Dendritic cell treated with granulocyte-macrophage colony-stimulating factor and Interleukin-4, amounts not matched to agents 40 ng/mL and 50 ng/mL, for 4 days (primary cell): ENCODE data around the gene BABAM2.

ENCODE experiments used
- H3K27ac Mint-ChIP-seq: one replicate; pipeline ENCODE4 v1.8.0; 2022; ENCODE audit warnings: mild to moderate bottlenecking, mixed read lengths
- H3K27me3 Mint-ChIP-seq: one replicate; pipeline ENCODE4 v1.8.0; 2022; ENCODE audit warnings: mild to moderate bottlenecking, mixed read lengths
- H3K36me3 Mint-ChIP-seq: one replicate; pipeline ENCODE4 v1.8.0; 2022; ENCODE audit warnings: low read depth, mixed read lengths
- H3K4me1 Mint-ChIP-seq: one replicate; pipeline ENCODE4 v1.8.0; 2022; ENCODE audit warnings: low read depth, mixed read lengths
- H3K4me3 Mint-ChIP-seq: one replicate; pipeline ENCODE4 v1.8.0; 2022; ENCODE audit warnings: mild to moderate bottlenecking, moderate library complexity, mixed read lengths
- H3K9me3 Mint-ChIP-seq: one replicate; pipeline ENCODE4 v1.8.0; 2022; ENCODE audit warnings: mixed read lengths
- intact Hi-C: fragments of 100-400 bp; cut with micrococcal nuclease; formaldehyde crosslinking; loops from one replicate; pipeline ENCODE4 v1.15.0; 2022

BABAM2 gene

GRCh38 chr2:28119631-28120030 lies 229.1 kb downstream of the BABAM2 start:
- Mint-ChIP-seq H3K9me3 (peaks cover 5% of the 10 kb centered on the region), H3K27ac (no peak overlapping the region), H3K27me3 (no peaks in the 10 kb centered on the region), H3K4me3 (no peak overlapping the region), H3K36me3 (no peaks in the 10 kb centered on the region), H3K4me1 (peaks cover 11% of the 10 kb centered on the region)
- intact Hi-C loops, result no loop called here

- Mint-ChIP-seq H3K4me3 (no peak overlapping the region), H3K27me3 (no peaks in the 10 kb centered on the region), H3K9me3 (no peaks in the 10 kb centered on the region), H3K27ac (no peak overlapping the region), H3K36me3 (peaks cover 28% of the 10 kb centered on the region), H3K4me1 (peaks cover 7% of the 10 kb centered on the region)
- intact Hi-C loops, result no loop called here
Observed at GRCh38 chr2:28128281-28128950, 237.9 kb downstream of the BABAM2 start.

- Mint-ChIP-seq H3K36me3 (peaks cover 28% of the 10 kb centered on the region), H3K4me3 (no peak overlapping the region), H3K4me1 (peaks cover 24% of the 10 kb centered on the region), H3K27ac (no peak overlapping the region), H3K9me3 (no peaks in the 10 kb centered on the region), H3K27me3 (no peaks in the 10 kb centered on the region)
- intact Hi-C loops, result no loop called here
Observed at GRCh38 chr2:28129955-28130695, 239.6 kb downstream of the BABAM2 start.

GRCh38 chr2:28133778-28134177 lies 243.2 kb downstream of the BABAM2 start:
- H3K4me1 Mint-ChIP-seq, result peaks cover 38% of the 10 kb centered on the region
- no peaks in the 10 kb centered on the region for H3K9me3 Mint-ChIP-seq
- H3K27me3 Mint-ChIP-seq, result no peaks in the 10 kb centered on the region
- intact Hi-C loops, result no loop called here
- no peak overlapping the region for H3K27ac Mint-ChIP-seq
- H3K36me3 Mint-ChIP-seq, result peaks cover 26% of the 10 kb centered on the region
- no peak overlapping the region for H3K4me3 Mint-ChIP-seq

- H3K4me1 Mint-ChIP-seq, result peaks cover 38% of the 10 kb centered on the region
- no peak overlapping the region for H3K27ac Mint-ChIP-seq
- no peaks in the 10 kb centered on the region for H3K27me3 Mint-ChIP-seq
- intact Hi-C loops, result no loop called here
- no peaks in the 10 kb centered on the region for H3K9me3 Mint-ChIP-seq
- H3K36me3 Mint-ChIP-seq, result peaks cover 26% of the 10 kb centered on the region
- H3K4me3 Mint-ChIP-seq, result no peak overlapping the region
Observed at GRCh38 chr2:28134262-28134812, 243.8 kb downstream of the BABAM2 start.

GRCh38 chr2:28134857-28135256 lies 244.3 kb downstream of the BABAM2 start:
- H3K9me3 Mint-ChIP-seq, result no peaks in the 10 kb centered on the region
- intact Hi-C loops, result no loop called here
- no peak overlapping the region for H3K27ac Mint-ChIP-seq
- H3K4me3 Mint-ChIP-seq, result no peak overlapping the region
- no peaks in the 10 kb centered on the region for H3K27me3 Mint-ChIP-seq
- H3K36me3 Mint-ChIP-seq, result peaks cover 26% of the 10 kb centered on the region
- H3K4me1 Mint-ChIP-seq, result peaks cover 38% of the 10 kb centered on the region

GRCh38 chr2:28135324-28135723 lies 244.8 kb downstream of the BABAM2 start:
- H3K4me3 Mint-ChIP-seq, result no peak overlapping the region

GRCh38 chr2:28135799-28136198 lies 245.3 kb downstream of the BABAM2 start:
- intact Hi-C loops, result no loop called here
- Mint-ChIP-seq H3K9me3 (no peaks in the 10 kb centered on the region), H3K36me3 (peaks cover 19% of the 10 kb centered on the region), H3K27ac (peak overlapping the region; percentile 68), H3K4me3 (no peak overlapping the region), H3K27me3 (no peaks in the 10 kb centered on the region), H3K4me1 (peaks cover 38% of the 10 kb centered on the region)

More at GRCh38 chr2:28135324-28135723, 244.8 kb downstream of the BABAM2 start:
- intact Hi-C loops, result no loop called here
- H3K27ac Mint-ChIP-seq, result no peak overlapping the region
- H3K9me3 Mint-ChIP-seq, result no peaks in the 10 kb centered on the region
- peaks cover 38% of the 10 kb centered on the region for H3K4me1 Mint-ChIP-seq
- peaks cover 24% of the 10 kb centered on the region for H3K36me3 Mint-ChIP-seq
- H3K27me3 Mint-ChIP-seq, result no peaks in the 10 kb centered on the region

GRCh38 chr2:28136556-28136955 lies 246.0 kb downstream of the BABAM2 start:
- H3K4me3 Mint-ChIP-seq, result no peak overlapping the region
- intact Hi-C loops, result no loop called here
- peaks cover 38% of the 10 kb centered on the region for H3K4me1 Mint-ChIP-seq
- H3K27ac Mint-ChIP-seq, result peak overlapping the region; percentile 68
- H3K9me3 Mint-ChIP-seq, result no peaks in the 10 kb centered on the region
- H3K27me3 Mint-ChIP-seq, result no peaks in the 10 kb centered on the region
- peaks cover 18% of the 10 kb centered on the region for H3K36me3 Mint-ChIP-seq

GRCh38 chr2:28137221-28137620 lies 246.7 kb downstream of the BABAM2 start:
- intact Hi-C loops, result no loop called here
- Mint-ChIP-seq H3K27ac (no peak overlapping the region), H3K27me3 (no peaks in the 10 kb centered on the region), H3K4me3 (no peak overlapping the region), H3K4me1 (peaks cover 40% of the 10 kb centered on the region), H3K36me3 (peaks cover 11% of the 10 kb centered on the region), H3K9me3 (no peaks in the 10 kb centered on the region)

- Mint-ChIP-seq H3K4me1 (peaks cover 12% of the 10 kb centered on the region), H3K36me3 (no peaks in the 10 kb centered on the region), H3K9me3 (no peaks in the 10 kb centered on the region), H3K27me3 (no peaks in the 10 kb centered on the region), H3K4me3 (no peak overlapping the region), H3K27ac (no peak overlapping the region)
- intact Hi-C loops, result no loop called here
Observed at GRCh38 chr2:28142386-28142785, 251.9 kb downstream of the BABAM2 start.

- Mint-ChIP-seq H3K27ac (no peak overlapping the region), H3K9me3 (no peaks in the 10 kb centered on the region), H3K27me3 (no peaks in the 10 kb centered on the region), H3K4me3 (no peak overlapping the region), H3K36me3 (peaks cover 8% of the 10 kb centered on the region), H3K4me1 (peaks cover 7% of the 10 kb centered on the region)
- intact Hi-C loops, result no loop called here
Observed at GRCh38 chr2:28148000-28148399, 257.5 kb downstream of the BABAM2 start.

GRCh38 chr2:28148566-28148965 lies 258.0 kb downstream of the BABAM2 start:
- Mint-ChIP-seq H3K4me3 (no peak overlapping the region), H3K4me1 (peaks cover 5% of the 10 kb centered on the region), H3K9me3 (no peaks in the 10 kb centered on the region), H3K27me3 (no peaks in the 10 kb centered on the region), H3K36me3 (peaks cover 8% of the 10 kb centered on the region), H3K27ac (no peak overlapping the region)
- intact Hi-C loops, result no loop called here

GRCh38 chr2:28150236-28150915 lies 259.8 kb downstream of the BABAM2 start:
- intact Hi-C loops, result no loop called here
- H3K36me3 Mint-ChIP-seq, result peaks cover 14% of the 10 kb centered on the region
- peaks cover 6% of the 10 kb centered on the region for H3K9me3 Mint-ChIP-seq
- H3K4me1 Mint-ChIP-seq, result peaks cover 10% of the 10 kb centered on the region
- H3K27me3 Mint-ChIP-seq, result no peaks in the 10 kb centered on the region
- H3K27ac Mint-ChIP-seq, result no peak overlapping the region
- no peak overlapping the region for H3K4me3 Mint-ChIP-seq
